GM23338 (cell line): ENCODE results near the gene SHOX. TPM values are rescaled to one million over a fixed set of nuclear protein-coding genes. Genes with fewer than 3 reads are reported as not detected.

ENCODE experiments used
- ATAC-seq: fragments of 200-7000 bp; cut with Tn5 transposase; 3 replicates; pipeline ENCODE4 v1.9.1; 2020
- DNase-seq: peaks from one replicate; pipeline ENCODE4 v3.0.0-alpha.2; 2015; ENCODE audit warnings: low spot score
- H2AFZ ChIP-seq: fragments of 200-600 bp; sonication (generic); 2 replicates; pipeline ENCODE4 v1.8.0; 2016; ENCODE audit warnings: antibody characterized with exemption, mild to moderate bottlenecking, moderate library complexity
- H3F3A ChIP-seq: fragments of 200-600 bp; sonication (generic); replicated peaks from 2 replicates; pipeline ENCODE4 v1.8.0; 2017; ENCODE audit warnings: antibody characterized with exemption, mixed run types, low read depth
- H3K27ac ChIP-seq: fragments of 200-600 bp; sonication (generic); 2 replicates; pipeline ENCODE4 v1.6.1; 2016; ENCODE audit warnings: low read depth
- H3K27me3 ChIP-seq: fragments of 200-600 bp; sonication (generic); 2 replicates; pipeline ENCODE4 v1.8.0; 2016; ENCODE audit warnings: mild to moderate bottlenecking, mixed run types, moderate library complexity; ENCODE audit not compliant: insufficient read depth
- H3K36me3 ChIP-seq: fragments of 200-600 bp; sonication (generic); 2 replicates; pipeline ENCODE4 v1.8.0; 2016; ENCODE audit warnings: mild to moderate bottlenecking; ENCODE audit not compliant: insufficient read depth
- H3K4me1 ChIP-seq: fragments of 200-600 bp; sonication (generic); 2 replicates; pipeline ENCODE4 v1.8.0; 2016; ENCODE audit warnings: mild to moderate bottlenecking, moderate library complexity; ENCODE audit not compliant: insufficient read depth
- H3K4me2 ChIP-seq: fragments of 200-600 bp; sonication (generic); 2 replicates; pipeline ENCODE4 v1.7.1; 2017; ENCODE audit warnings: mixed run types
- H3K4me3 ChIP-seq: fragments of 200-600 bp; sonication (generic); 2 replicates; pipeline ENCODE4 v1.6.1; 2016; ENCODE audit warnings: mixed run types
- H3K79me2 ChIP-seq: fragments of 200-600 bp; sonication (generic); replicated peaks from 2 replicates; pipeline ENCODE4 v1.8.0; 2017; ENCODE audit warnings: mild to moderate bottlenecking; ENCODE audit not compliant: insufficient read depth
- H3K9me2 ChIP-seq: fragments of 200-600 bp; sonication (generic); 2 replicates; pipeline ENCODE4 v1.8.0; 2017; ENCODE audit not compliant: insufficient read depth
- H4K20me1 ChIP-seq: fragments of 200-600 bp; sonication (generic); replicated peaks from 2 replicates; pipeline ENCODE4 v1.8.0; 2017; ENCODE audit warnings: mild to moderate bottlenecking; ENCODE audit not compliant: insufficient read depth
- H3K27ac Mint-ChIP-seq: 2 replicates; pipeline ENCODE4 v1.8.0; 2020; ENCODE audit warnings: inconsistent platforms, mild to moderate bottlenecking, moderate library complexity, mixed read lengths
- H3K27me3 Mint-ChIP-seq: 3 replicates; pipeline ENCODE4 v1.8.0; 2022; ENCODE audit warnings: low read depth, mild to moderate bottlenecking, moderate library complexity, mixed read lengths, inconsistent platforms; ENCODE audit not compliant: insufficient read depth, poor library complexity
- H3K36me3 Mint-ChIP-seq: 3 replicates; pipeline ENCODE4 v1.8.0; 2021; ENCODE audit warnings: low read depth, mild to moderate bottlenecking, inconsistent platforms, moderate library complexity, mixed read lengths
- H3K4me1 Mint-ChIP-seq: 3 replicates; pipeline ENCODE4 v1.8.0; 2020; ENCODE audit warnings: mild to moderate bottlenecking, inconsistent platforms, mixed read lengths
- H3K4me3 Mint-ChIP-seq: 3 replicates; pipeline ENCODE4 v1.8.0; 2021; ENCODE audit warnings: moderate library complexity, mild to moderate bottlenecking, inconsistent platforms, mixed read lengths
- H3K9me3 Mint-ChIP-seq: 3 replicates; pipeline ENCODE4 v1.8.0; 2020; ENCODE audit warnings: moderate library complexity, mild to moderate bottlenecking, inconsistent platforms, mixed read lengths
- CREB1 ChIP-seq: fragments of 250-450 bp; sonication (Bioruptor Pico); IDR thresholded peaks from 2 replicates; pipeline ENCODE4 v1.5.0; 2020; ENCODE audit warnings: low read depth, mild to moderate bottlenecking, moderate library complexity
- CTCF ChIP-seq, 2 experiments: fragments of 200-600 bp in 1 of 2; sonication (generic) in 1 of 2; conservative IDR thresholded peaks; 2 replicates each; pipeline versions ENCODE4 v1.5.1 to v1.6.1; 2016 to 2017; ENCODE audit warnings: antibody characterized with exemption in 2 of 2, low read depth in 2 of 2, mild to moderate bottlenecking in 2 of 2, moderate library complexity in 1 of 2
- JUNB ChIP-seq: IDR thresholded peaks from one replicate; pipeline ENCODE4 v1.6.1; 2016; ENCODE audit warnings: antibody characterized with exemption; ENCODE audit not compliant: unreplicated experiment
- NANOG ChIP-seq: IDR thresholded peaks from 2 replicates; pipeline ENCODE4 v1.6.1; 2016; ENCODE audit warnings: antibody characterized with exemption, borderline replicate concordance
- REST ChIP-seq: IDR thresholded peaks from one replicate; pipeline ENCODE4 v1.6.1; 2018; ENCODE audit warnings: antibody characterized with exemption; ENCODE audit not compliant: unreplicated experiment
- STAT1 ChIP-seq: IDR thresholded peaks from one replicate; pipeline ENCODE4 v1.6.1; 2016; ENCODE audit warnings: antibody characterized with exemption; ENCODE audit not compliant: unreplicated experiment
- ZNF114 ChIP-seq: fragments of 250-450 bp; sonication (Bioruptor Pico); IDR thresholded peaks from 2 replicates; pipeline ENCODE4 v1.5.0; 2020; ENCODE audit warnings: mild to moderate bottlenecking, moderate library complexity
- ZNF331 ChIP-seq: fragments of 250-450 bp; sonication (Bioruptor Pico); IDR thresholded peaks from 2 replicates; pipeline ENCODE4 v1.5.0; 2020; ENCODE audit warnings: low read depth, mild to moderate bottlenecking, moderate library complexity
- polyA plus RNA-seq: library from polyadenylated mRNA; unstranded; fragments of >200 nt; fragmentation: Nextera tagmentation; extraction: Ambion mirVana; gene quantifications from 2 replicates; pipeline ENCODE4 v1.2.1, GENCODE V29; 2016
- total RNA-seq: library from RNA; depleted of rRNA; stranded (reverse); fragments of >200 nt; shearing (Covaris generic); gene quantifications from 2 replicates; pipeline ENCODE4 v1.2.3, GENCODE V29; 2014

The SHOX gene
- total and polyA plus RNA-seq, 2 experiments from 2014 or later: not detected

GRCh38 chrX:683576-683975 is 53.0 kb downstream of the SHOX start (continued):
- no peak for TF ChIP-seq REST
- TF ChIP-seq JUNB: no peak
- no peak for TF ChIP-seq CREB1 (CRISPR knock-in tag)

DNA sequence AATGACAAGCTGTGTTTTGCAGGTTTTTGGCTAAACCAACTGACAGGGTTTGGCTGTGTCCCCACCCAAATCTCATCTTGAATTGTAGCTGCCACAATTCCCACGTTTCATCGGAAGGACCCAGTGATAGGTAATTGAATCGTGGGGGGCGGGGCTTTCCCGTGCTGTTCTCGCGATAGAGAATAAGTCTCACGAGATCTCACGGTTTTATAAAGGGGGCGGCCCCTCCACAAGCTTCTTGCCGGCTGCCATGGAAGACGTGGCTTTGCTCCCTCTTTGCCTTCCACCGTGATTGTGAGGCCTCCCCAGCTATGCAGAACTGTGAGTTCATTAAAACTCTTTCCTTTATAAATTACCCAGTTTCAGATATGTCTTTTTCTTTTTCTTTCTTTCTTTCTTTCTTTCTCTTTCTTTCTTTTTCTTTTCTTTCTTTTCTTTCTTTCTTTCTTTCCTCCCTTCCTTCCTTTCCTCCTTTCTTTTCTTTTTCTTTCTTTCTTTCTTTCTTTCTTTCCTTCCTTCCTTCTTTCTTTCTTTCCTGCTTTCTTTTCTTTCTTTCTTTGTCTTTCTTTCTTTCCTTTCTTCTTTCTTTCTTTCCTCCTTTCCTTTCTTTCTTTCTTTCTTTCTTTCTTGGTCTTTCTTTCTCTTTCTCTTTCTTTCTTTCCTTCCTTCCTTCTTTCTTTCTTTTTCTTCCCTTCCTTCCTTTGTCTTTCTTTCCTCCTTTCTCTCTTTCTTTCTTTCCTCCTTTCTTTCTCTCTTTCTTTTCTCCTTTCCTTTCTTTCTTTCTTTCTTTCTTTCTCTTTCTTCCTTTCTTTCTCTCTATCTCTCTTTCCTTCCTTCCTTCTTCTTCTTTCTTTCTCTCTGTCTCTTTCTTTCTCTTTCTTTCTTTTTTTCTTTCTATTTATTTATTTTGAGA is 54.8 kb downstream of the SHOX start:
- Mint-ChIP-seq H3K4me3 (no peak overlapping the region), H3K27me3 (peaks cover 10% of the 10 kb centered on the region), H3K36me3 (peaks cover 46% of the 10 kb centered on the region), H3K27ac (no peak overlapping the region), H3K4me1 (peaks cover 4% of the 10 kb centered on the region; the same call in 1 of the 3 replicates), H3K9me3 (peaks cover 97% of the 10 kb centered on the region)
- Histone ChIP-seq H2AFZ (peak overlapping the region; percentile 11; the same call in 1 of the 2 replicates), H3K36me3 (no peaks in the 10 kb centered on the region), H3K79me2 (no peaks in the 10 kb centered on the region), H3K4me2 (no peak overlapping the region), H3K4me1 (peaks cover 12% of the 10 kb centered on the region), H3K4me3 (no peak overlapping the region), H4K20me1 (no peaks in the 10 kb centered on the region), H3K27me3 (no peaks in the 10 kb centered on the region), H3F3A (0 out of 2 replicates have a peak, but pooled peaks cover 9% of the 10 kb centered on the region), H3K9me2 (0 out of 2 replicates have a peak, but pooled peaks cover 3% of the 10 kb centered on the region), H3K27ac (peak overlapping the region; percentile 85; the same call in 1 of the 2 replicates)
- DNase-seq (peak; percentile 59), ATAC-seq (no peak)
- no peak for TF ChIP-seq CREB1 (CRISPR knock-in tag)
- no peak for TF ChIP-seq STAT1
- no peak for TF ChIP-seq NANOG
- TF ChIP-seq ZNF331: no peak
- no peak for TF ChIP-seq ZNF114 (CRISPR knock-in tag)
- no peak for TF ChIP-seq REST
- TF ChIP-seq CTCF (conservative IDR thresholded peaks at IDR 0.05; ENCODE audit: low read depth in 2 of 2): no peak
